ENCODE data around the gene NKAIN2.

DNA sequence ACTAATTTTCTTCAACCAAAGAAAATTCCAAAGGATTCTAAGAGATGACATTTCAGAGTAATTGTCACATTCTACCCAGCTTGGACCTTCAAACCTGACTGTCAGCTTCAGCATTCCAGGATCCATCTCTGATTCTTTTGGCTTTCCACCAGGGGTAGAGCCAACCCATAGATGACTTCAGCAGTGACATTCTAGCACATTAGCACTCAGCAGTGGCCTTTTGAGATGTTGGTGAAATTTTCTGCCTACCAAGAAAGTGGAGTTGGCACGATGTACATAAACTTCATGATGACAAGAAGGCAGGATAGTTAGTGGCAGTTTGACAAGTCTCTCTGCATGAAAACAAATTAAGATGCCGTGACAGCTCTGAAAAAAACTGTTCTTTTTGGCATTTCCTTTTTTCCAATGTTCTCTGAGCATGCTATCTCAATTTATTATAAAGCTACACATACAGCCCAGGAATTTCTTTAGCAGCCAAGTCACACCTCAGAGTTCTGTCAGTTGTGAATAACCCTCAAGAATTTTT lies 692.1 kb downstream of the NKAIN2 start:
- TF ChIP-seq BACH2 (CRISPR knock-in tag; IDR thresholded peaks at IDR 0.05; ENCODE audit: borderline replicate concordance) (no peak), TCF4 (CRISPR knock-in tag; IDR thresholded peaks at IDR 0.05; ENCODE audit: borderline replicate concordance) (no peak), SNAI2 (CRISPR knock-in tag; IDR thresholded peaks at IDR 0.05) (no peak), ZFP3 (CRISPR knock-in tag; IDR thresholded peaks at IDR 0.05) (no peak), PPARA (CRISPR knock-in tag; IDR thresholded peaks at IDR 0.05; ENCODE audit: borderline replicate concordance) (no peak), TOX (CRISPR knock-in tag; IDR thresholded peaks at IDR 0.05; ENCODE audit: borderline replicate concordance) (no peak), ZNF8 (CRISPR knock-in tag; IDR thresholded peaks at IDR 0.05) (no peak), ZFP30 (CRISPR knock-in tag; IDR thresholded peaks at IDR 0.05) (no peak), ISL1 (CRISPR knock-in tag; IDR thresholded peaks at IDR 0.05) (no peak)
